Breast epithelium (tissue), 4 donors: ENCODE measurements around the gene NINJ1. TPM values are rescaled to one million over a fixed set of nuclear protein-coding genes. Genes with fewer than 3 reads are reported as not detected.

Experiments
- DNase-seq, 2 donors: peaks; one replicate each; pipeline ENCODE4 v3.0.0-alpha.2; 2019; ENCODE audit warnings: low spot score in 2 of 2
- H3K27ac ChIP-seq, 2 donors: fragments of 200-600 bp; sonication (generic) in 1 of 2; one replicate each; pipeline ENCODE4 v1.5.1; 2016 to 2019; ENCODE audit warnings: mild to moderate bottlenecking in 1 of 2
- H3K27me3 ChIP-seq, 2 donors: fragments of 200-600 bp; sonication (generic) in 1 of 2; one replicate each; pipeline versions ENCODE4 v1.5.1 to v1.6.0; 2017 to 2019; ENCODE audit warnings: control low read depth in 1 of 2, mild to moderate bottlenecking in 1 of 2
- H3K36me3 ChIP-seq: fragments of 200-600 bp; one replicate; pipeline ENCODE4 v1.5.1; 2019
- H3K4me1 ChIP-seq, 2 donors: fragments of 200-600 bp; sonication (generic); one replicate each; pipeline ENCODE4 v1.5.1; 2016 to 2019; ENCODE audit warnings: control low read depth in 1 of 2
- H3K4me3 ChIP-seq, 3 donors: fragments of 200-600 bp; sonication (generic); 1 replicate in 2 of 3; 2 replicates in 1 of 3; pipeline ENCODE4 v1.5.1; 2016 to 2019; ENCODE audit warnings: mild to moderate bottlenecking in 3 of 3, moderate library complexity in 2 of 3
- H3K9me3 ChIP-seq, 2 donors: fragments of 200-600 bp; sonication (generic) in 1 of 2; one replicate each; pipeline ENCODE4 v1.5.1; 2016 to 2019; ENCODE audit warnings: control low read depth in 1 of 2
- POLR2A ChIP-seq: fragments of 450-650 bp; IDR thresholded peaks from one replicate; pipeline ENCODE4 v1.6.1; 2016; ENCODE audit warnings: antibody characterized with exemption, mild to moderate bottlenecking, moderate library complexity
- POLR2AphosphoS5 ChIP-seq, 3 donors: sonication (generic); formaldehyde crosslinking; IDR thresholded peaks; one replicate each; pipeline ENCODE4 v1.6.1; 2017; ENCODE audit warnings: antibody characterized with exemption in 3 of 3
- intact Hi-C: fragments of 100-400 bp; cut with DNase I; formaldehyde crosslinking; loops from one replicate; pipeline ENCODE4 v1.15.1; 2023; ENCODE audit warnings: low total_unique reads
- total RNA-seq, 3 donors: library from RNA; depleted of rRNA; stranded (reverse); fragments of >200 nt; gene quantifications; one replicate each; pipeline ENCODE4 v1.1.0, GENCODE V29; 2016
- TF ChIP-seq, protein P1 (sequence below), 3 donors: fragments of 450-650 bp; IDR thresholded peaks; one replicate each; pipeline ENCODE4 v1.5.1; 2016 to 2017; ENCODE audit warnings: antibody characterized with exemption in 3 of 3, mild to moderate bottlenecking in 3 of 3, moderate library complexity in 3 of 3

The NINJ1 gene
- total RNA-seq, 3 donors from 2014 or later = 89.8 to 109 (median 109) TPM

GRCh38 chr9:93132287-93132927 lies 1.6 kb downstream of the NINJ1 start:
- intact Hi-C loops = loop anchor here (5.0 kb wide), 1 partner anchor 35 kb away; the partner anchor contains the start of gene CARD19
- DNase-seq = peak; percentile 63 to 83
- no peaks in the 10 kb centered on the region for H3K27me3 ChIP-seq

DNA sequence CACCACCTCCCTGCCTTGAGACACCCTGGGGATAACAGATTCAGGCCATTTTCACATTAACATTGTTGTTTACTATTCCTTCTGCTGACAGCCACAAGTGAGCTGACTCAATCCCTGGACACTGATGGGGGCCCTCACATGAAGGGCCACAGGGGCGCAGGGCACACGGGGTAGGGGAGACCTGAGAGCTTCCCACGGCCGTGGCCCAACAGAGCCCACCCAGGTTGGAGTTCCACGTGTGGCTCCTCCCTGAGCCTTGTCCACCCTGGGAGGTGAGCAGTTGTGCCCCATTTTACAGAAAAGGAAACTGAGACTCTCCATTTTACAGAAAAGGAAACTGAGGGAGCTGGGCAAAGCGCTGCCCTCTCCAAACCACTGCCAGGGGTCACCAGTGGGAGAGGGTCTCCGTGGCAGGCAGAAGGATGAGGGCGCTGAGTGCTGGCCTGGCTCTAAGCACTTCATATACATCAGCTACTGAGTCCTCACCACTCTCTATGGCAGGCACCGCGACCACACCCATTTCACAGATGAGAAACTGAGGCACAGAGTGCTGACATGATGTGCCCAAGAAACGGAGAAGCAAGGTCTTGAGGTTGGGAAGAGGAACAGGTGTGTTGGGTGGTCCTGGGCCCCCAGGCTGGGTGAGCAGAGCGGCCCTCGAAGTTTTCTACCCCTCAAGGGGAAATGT lies 2.3 kb downstream of the NINJ1 start:
- Histone ChIP-seq H3K4me1 (peaks cover 31 to 41% of the 10 kb centered on the region in 2 donors), H3K27me3 (no peaks in the 10 kb centered on the region), H3K9me3 (no peaks in the 10 kb centered on the region), H3K36me3 (no peaks in the 10 kb centered on the region), H3K27ac (peak overlapping the region; percentile 91 to 94), H3K4me3 (peak overlapping the region; percentile 61 to 86 (median 84))
- DNase-seq = no peak
- intact Hi-C loops = loop anchor here (5.0 kb wide), 1 partner anchor 34 kb away; the partner anchor contains the start of gene CARD19
- TF ChIP-seq, protein P1, sequence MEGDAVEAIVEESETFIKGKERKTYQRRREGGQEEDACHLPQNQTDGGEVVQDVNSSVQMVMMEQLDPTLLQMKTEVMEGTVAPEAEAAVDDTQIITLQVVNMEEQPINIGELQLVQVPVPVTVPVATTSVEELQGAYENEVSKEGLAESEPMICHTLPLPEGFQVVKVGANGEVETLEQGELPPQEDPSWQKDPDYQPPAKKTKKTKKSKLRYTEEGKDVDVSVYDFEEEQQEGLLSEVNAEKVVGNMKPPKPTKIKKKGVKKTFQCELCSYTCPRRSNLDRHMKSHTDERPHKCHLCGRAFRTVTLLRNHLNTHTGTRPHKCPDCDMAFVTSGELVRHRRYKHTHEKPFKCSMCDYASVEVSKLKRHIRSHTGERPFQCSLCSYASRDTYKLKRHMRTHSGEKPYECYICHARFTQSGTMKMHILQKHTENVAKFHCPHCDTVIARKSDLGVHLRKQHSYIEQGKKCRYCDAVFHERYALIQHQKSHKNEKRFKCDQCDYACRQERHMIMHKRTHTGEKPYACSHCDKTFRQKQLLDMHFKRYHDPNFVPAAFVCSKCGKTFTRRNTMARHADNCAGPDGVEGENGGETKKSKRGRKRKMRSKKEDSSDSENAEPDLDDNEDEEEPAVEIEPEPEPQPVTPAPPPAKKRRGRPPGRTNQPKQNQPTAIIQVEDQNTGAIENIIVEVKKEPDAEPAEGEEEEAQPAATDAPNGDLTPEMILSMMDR (IDR thresholded peaks at IDR 0.05) = no peak
- no peak for TF ChIP-seq POLR2A
- no peak for TF ChIP-seq POLR2AphosphoS5 (IDR thresholded peaks at IDR 0.05)

More at GRCh38 chr9:93132287-93132927, 1.6 kb downstream of the NINJ1 start:
- TF ChIP-seq POLR2A (peak; percentile 30), POLR2AphosphoS5 (IDR thresholded peaks at IDR 0.05) (peak in 1 of 3 donors; percentile 23)
- TF ChIP-seq, protein P1 (IDR thresholded peaks at IDR 0.05) = no peak
- H3K27ac ChIP-seq = peak overlapping the region; percentile 91 to 94
- H3K4me3 ChIP-seq = peak overlapping the region; percentile 61 to 86 (median 84)
- H3K4me1 ChIP-seq = peaks cover 26 to 35% of the 10 kb centered on the region in 2 donors
- H3K36me3 ChIP-seq = no peaks in the 10 kb centered on the region
- H3K9me3 ChIP-seq = no peaks in the 10 kb centered on the region

DNA sequence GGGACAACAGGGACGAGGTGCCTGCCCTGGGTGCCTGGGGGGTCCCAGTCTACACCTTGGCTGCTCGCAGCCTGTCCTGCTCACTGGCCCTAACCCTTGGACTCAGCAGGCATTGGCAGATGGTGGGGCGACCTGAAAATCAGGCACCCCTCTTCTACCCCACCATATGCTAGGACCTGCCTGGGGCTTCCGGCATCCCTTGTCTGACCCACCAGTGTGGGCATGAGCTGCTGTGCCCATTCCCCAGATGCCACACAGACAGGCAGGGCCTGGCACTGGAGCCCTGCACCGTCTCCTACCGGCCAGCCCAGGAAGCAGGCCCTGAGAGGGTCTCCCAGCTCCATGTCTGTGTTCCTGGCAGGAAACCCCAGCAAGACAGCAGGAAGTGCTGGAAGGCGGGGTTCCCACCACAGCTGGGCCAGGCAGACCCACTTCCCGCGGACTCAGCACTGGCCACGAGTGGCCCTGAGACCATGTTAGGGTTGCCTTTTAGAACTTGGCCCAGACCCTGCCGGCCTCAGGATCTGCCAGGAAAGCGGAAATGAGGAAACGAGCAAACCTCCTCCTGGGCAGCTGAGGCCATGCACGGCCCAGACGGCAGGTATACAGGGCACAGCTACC lies 3.1 kb downstream of the NINJ1 start:
- H3K9me3 ChIP-seq = no peaks in the 10 kb centered on the region
- H3K4me3 ChIP-seq = peak overlapping the region in 1 of 3 donors; percentile 84
- DNase-seq = no peak
- H3K27me3 ChIP-seq = no peaks in the 10 kb centered on the region
- peak in 2 of 3 donors; percentile 18 to 27 for TF ChIP-seq POLR2AphosphoS5 (IDR thresholded peaks at IDR 0.05)
- TF ChIP-seq, protein P1 (IDR thresholded peaks at IDR 0.05) = no peak
- no peaks in the 10 kb centered on the region for H3K36me3 ChIP-seq
- H3K4me1 ChIP-seq = peaks cover 31 to 41% of the 10 kb centered on the region in 2 donors
- intact Hi-C loops = loop anchor here (5.0 kb wide), 1 partner anchor 34 kb away; the partner anchor contains the start of gene CARD19
- H3K27ac ChIP-seq = peak overlapping the region; percentile 91 to 94

DNA sequence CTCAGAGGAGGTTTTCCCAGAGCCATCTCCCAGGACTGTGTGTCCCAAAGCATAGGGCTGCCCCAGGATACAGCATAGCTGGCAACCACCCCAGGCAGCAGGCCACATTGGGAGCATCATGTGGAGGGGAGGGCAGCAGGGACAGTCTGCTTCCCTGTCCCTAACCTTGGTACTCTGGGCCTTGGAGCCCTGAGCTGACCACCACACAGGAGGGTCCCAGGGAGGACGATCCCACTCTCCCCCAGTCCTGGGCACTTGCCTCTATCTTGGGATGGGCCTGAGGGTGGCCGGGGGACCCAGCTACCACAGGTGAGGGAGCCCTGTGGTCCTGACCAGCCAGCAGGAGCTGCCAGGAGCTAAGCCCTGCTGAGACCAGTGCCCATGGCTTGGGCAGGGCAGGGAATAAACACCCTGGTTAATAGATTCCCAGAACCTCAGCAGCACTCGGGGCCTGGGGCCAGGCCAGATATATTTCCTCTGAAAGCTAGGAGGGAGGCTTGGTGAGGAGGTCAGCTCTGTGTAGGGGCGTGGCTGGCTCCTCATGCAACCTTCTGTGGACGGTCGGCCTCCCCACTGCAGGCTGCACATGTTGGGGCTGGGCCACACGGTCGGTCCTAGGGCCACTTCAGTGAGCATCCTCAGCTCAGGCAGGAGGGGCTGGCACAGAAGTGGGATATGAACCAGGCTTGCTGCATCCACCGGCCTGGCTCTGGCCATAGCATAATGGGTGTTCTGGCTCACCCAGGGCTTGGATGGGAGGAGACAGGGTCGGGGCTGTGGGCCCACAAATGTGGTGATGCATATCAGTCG lies 4.2 kb downstream of the NINJ1 start:
- Histone ChIP-seq H3K27ac (peak overlapping the region; percentile 91 to 94), H3K36me3 (no peaks in the 10 kb centered on the region), H3K4me1 (peaks cover 30 to 41% of the 10 kb centered on the region in 2 donors), H3K4me3 (peak overlapping the region in 1 of 3 donors; percentile 5), H3K27me3 (no peaks in the 10 kb centered on the region), H3K9me3 (no peaks in the 10 kb centered on the region)
- TF ChIP-seq, protein P1 (IDR thresholded peaks at IDR 0.05) = no peak
- TF ChIP-seq POLR2A = no peak
- TF ChIP-seq POLR2AphosphoS5 (IDR thresholded peaks at IDR 0.05) = no peak
- DNase-seq = no peak
- intact Hi-C loops = loop anchor here (5.0 kb wide), 1 partner anchor 33 kb away; the partner anchor contains the start of gene CARD19
